ENCODE data around the gene PAPLN. TPM values are rescaled to one million over a fixed set of nuclear protein-coding genes. Genes with fewer than 3 reads are reported as not detected.

PAPLN gene
- total and polyA plus RNA-seq, 4 donors: 5.1 to 69.3 (median 25.3) TPM

DNA sequence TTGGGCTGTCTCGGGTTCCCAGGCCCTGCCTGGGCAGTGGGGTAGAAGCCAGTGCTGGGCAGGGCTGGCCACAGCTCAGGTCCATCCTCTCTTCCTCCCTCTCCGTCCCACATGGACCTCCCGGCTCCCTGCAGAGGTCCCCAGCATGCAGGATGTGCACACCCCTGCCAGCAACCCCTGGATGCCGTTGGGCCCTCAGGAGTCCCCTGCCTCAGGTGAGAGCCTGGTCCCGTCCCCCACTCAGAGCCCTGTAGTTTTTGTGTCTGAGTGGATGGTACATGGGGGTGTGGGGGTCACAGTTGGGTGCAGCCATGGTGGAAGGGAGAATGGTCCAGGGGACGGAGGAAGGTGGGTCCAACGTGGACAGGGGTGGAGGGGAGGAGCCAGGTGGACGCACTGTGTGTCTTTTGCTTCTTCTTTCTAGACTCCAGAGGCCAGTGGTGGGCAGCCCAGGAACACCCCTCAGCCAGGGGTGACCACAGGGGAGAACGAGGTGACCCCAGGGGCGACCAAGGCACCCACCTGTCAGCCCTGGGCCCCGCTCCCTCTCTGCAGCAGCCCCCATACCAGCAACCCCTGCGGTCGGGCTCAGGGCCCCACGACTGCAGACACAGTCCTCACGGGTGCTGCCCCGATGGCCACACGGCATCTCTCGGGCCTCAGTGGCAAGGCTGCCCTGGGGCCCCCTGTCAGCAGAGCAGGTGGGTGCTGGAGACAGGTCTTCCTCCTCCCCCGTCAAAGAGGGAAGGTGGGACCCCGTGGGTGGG is 21.7 kb downstream of the PAPLN start:
- Histone ChIP-seq H3K27ac (ENCODE audit: low read depth, low read length) (no peak overlapping the region), H3K4me3 (ENCODE audit: low read depth, low read length) (no peak overlapping the region), H3K9me3 (ENCODE audit: control insufficient read depth, insufficient read depth, low read length) (no peaks in the 10 kb centered on the region), H3K36me3 (ENCODE audit: control insufficient read depth, insufficient read depth, low read length) (peaks cover 3% of the 10 kb centered on the region), H3K27me3 (ENCODE audit: control insufficient read depth, insufficient read depth, low read length) (no peaks in the 10 kb centered on the region), H3K4me1 (ENCODE audit: control insufficient read depth, insufficient read depth, low read length) (peaks cover 16% of the 10 kb centered on the region)
- no peak for DNase-seq (ENCODE audit: low read depth in 4 of 6, low spot score in 6 of 6)
- 87% methylated on average over 18 of the region's 20 CpGs for WGBS (ENCODE audit: insufficient coverage)

DNA sequence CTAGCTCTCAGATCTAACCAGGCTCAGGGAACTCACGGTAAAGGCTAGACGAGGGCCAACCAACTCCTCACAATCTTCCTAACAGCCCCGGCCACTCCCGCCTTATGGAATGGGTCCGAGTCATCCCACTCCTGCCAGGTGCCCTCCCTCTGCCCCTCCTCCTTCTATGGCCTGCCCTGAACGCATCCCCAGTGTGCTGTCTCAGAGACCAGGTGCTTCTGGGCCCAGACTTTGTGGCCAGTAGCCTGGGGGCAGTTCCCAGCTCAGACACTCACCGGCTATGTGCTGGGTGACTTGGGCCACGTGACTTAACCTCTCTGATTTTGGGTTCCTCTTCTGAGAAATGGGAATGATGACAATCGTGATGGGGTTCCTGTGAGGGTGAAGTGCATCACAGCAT is 22.5 kb downstream of the PAPLN start:
- H3K27ac ChIP-seq (ENCODE audit: low read depth, low read length): no peak overlapping the region
- H3K27me3 ChIP-seq (ENCODE audit: control insufficient read depth, insufficient read depth, low read length): no peaks in the 10 kb centered on the region
- 85% methylated on average over 9 of the region's 9 CpGs for WGBS (ENCODE audit: insufficient coverage)
- H3K9me3 ChIP-seq (ENCODE audit: control insufficient read depth, insufficient read depth, low read length): no peaks in the 10 kb centered on the region
- peaks cover 16% of the 10 kb centered on the region for H3K4me1 ChIP-seq (ENCODE audit: control insufficient read depth, insufficient read depth, low read length)
- DNase-seq (ENCODE audit: low read depth in 4 of 6, low spot score in 6 of 6): no peak
- H3K4me3 ChIP-seq (ENCODE audit: low read depth, low read length): no peak overlapping the region
- H3K36me3 ChIP-seq (ENCODE audit: control insufficient read depth, insufficient read depth, low read length): peaks cover 3% of the 10 kb centered on the region

DNA sequence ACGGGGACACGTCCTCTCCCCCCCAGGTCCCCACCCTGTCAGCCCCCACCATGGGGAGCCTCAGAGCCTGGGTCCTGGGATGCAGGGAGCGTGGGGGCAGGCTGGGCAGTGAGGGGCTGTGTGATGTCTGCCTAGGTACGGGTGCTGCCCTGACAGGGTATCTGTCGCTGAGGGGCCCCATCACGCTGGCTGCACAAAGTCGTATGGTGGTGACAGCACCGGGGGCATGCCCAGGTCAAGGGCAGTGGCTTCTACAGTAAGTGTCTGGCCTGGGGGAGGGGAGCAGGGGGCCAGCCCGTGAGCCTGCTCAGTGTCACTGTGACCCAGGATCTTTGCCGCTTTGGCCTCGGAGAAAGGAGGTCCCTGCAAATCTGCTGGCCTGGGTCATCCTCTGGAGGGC is 23.3 kb downstream of the PAPLN start:
- no peaks in the 10 kb centered on the region for H3K27me3 ChIP-seq (ENCODE audit: control insufficient read depth, insufficient read depth, low read length)
- no peak overlapping the region for H3K27ac ChIP-seq (ENCODE audit: low read depth, low read length)
- H3K36me3 ChIP-seq (ENCODE audit: control insufficient read depth, insufficient read depth, low read length): peaks cover 3% of the 10 kb centered on the region
- H3K9me3 ChIP-seq (ENCODE audit: control insufficient read depth, insufficient read depth, low read length): no peaks in the 10 kb centered on the region
- WGBS (ENCODE audit: insufficient coverage): 67% methylated on average over 10 of the region's 11 CpGs
- peaks cover 16% of the 10 kb centered on the region for H3K4me1 ChIP-seq (ENCODE audit: control insufficient read depth, insufficient read depth, low read length)
- no peak overlapping the region for H3K4me3 ChIP-seq (ENCODE audit: low read depth, low read length)
- DNase-seq (ENCODE audit: low read depth in 4 of 6, low spot score in 6 of 6): no peak

DNA sequence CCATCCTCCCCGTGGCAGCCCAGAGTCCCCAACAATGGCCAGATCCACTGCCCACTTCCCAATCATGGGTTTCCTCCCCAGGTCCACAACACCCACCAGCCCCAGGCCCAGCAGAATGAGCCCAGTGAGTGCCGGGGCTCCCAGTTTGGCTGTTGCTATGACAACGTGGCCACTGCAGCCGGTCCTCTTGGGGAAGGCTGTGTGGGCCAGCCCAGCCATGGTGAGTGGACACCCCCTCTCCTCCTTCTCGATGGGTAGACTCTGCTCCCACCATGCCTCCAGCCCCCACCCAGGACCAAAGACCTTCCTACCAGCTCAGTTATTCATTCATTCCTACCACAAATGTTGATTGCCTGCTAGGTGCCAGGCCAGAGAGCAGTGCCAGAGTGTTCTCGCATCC is 23.8 kb downstream of the PAPLN start:
- 32% methylated on average over 6 of the region's 6 CpGs for WGBS (ENCODE audit: insufficient coverage)
- peaks cover 16% of the 10 kb centered on the region for H3K4me1 ChIP-seq (ENCODE audit: control insufficient read depth, insufficient read depth, low read length)
- H3K36me3 ChIP-seq (ENCODE audit: control insufficient read depth, insufficient read depth, low read length): peaks cover 3% of the 10 kb centered on the region

DNA sequence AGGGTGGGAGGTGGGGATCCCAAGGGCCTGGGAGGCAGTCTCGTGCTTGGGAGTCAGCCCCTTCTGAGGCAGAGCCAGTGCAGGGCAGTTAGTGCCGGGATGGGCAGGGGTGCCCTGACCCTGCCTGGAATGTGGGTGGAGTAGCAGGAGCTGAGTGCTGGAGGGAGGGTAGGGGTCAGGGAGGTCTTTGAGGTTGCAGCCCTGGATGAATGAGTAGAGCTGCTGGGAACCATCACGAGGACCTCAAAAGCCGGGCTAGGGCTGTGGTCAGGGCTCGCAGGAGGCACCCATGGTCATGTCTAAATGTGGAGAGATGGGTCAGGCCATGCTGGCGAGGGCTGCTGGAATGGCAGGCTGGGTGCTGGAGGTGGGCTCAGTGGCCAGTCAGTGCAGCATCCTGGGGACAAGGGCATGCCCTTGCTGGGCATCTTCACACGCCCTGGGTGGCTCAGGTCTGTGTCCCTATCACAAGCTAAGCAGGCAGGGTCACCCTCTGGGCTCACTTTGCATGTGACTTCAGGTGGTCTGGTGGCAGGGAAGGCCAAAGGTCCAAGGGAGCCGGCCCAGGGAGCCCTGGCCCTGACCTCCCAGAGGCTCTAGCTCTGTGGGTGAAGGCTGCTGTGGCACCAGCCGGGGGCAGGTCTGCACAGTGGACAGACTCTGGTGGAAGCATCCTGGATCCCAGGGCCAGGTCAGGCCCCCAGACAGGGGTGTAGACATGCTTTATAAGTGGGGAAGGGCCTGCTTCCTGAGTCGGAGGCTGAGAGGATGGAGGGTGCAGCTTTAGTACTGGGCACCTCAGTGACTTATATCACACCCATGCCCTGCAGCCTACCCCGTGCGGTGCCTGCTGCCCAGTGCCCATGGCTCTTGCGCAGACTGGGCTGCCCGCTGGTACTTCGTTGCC is 24.5 kb downstream of the PAPLN start:
- no peak for DNase-seq (ENCODE audit: low read depth in 4 of 6, low spot score in 6 of 6)
- peaks cover 3% of the 10 kb centered on the region for H3K36me3 ChIP-seq (ENCODE audit: control insufficient read depth, insufficient read depth, low read length)
- no peak overlapping the region for H3K4me3 ChIP-seq (ENCODE audit: low read depth, low read length)
- 80% methylated on average over 15 of the region's 15 CpGs for WGBS (ENCODE audit: insufficient coverage)
- H3K9me3 ChIP-seq (ENCODE audit: control insufficient read depth, insufficient read depth, low read length): no peaks in the 10 kb centered on the region
- no peak overlapping the region for H3K27ac ChIP-seq (ENCODE audit: low read depth, low read length)
- peaks cover 16% of the 10 kb centered on the region for H3K4me1 ChIP-seq (ENCODE audit: control insufficient read depth, insufficient read depth, low read length)
- no peaks in the 10 kb centered on the region for H3K27me3 ChIP-seq (ENCODE audit: control insufficient read depth, insufficient read depth, low read length)

More for the DNA sequence above, 23.8 kb downstream of the PAPLN start:
- peak in 1 of 6 donors; percentile 32 for DNase-seq (ENCODE audit: low read depth in 4 of 6, low spot score in 6 of 6)
- no peaks in the 10 kb centered on the region for H3K9me3 ChIP-seq (ENCODE audit: control insufficient read depth, insufficient read depth, low read length)
- no peaks in the 10 kb centered on the region for H3K27me3 ChIP-seq (ENCODE audit: control insufficient read depth, insufficient read depth, low read length)
- no peak overlapping the region for H3K27ac ChIP-seq (ENCODE audit: low read depth, low read length)
- no peak overlapping the region for H3K4me3 ChIP-seq (ENCODE audit: low read depth, low read length)

DNA sequence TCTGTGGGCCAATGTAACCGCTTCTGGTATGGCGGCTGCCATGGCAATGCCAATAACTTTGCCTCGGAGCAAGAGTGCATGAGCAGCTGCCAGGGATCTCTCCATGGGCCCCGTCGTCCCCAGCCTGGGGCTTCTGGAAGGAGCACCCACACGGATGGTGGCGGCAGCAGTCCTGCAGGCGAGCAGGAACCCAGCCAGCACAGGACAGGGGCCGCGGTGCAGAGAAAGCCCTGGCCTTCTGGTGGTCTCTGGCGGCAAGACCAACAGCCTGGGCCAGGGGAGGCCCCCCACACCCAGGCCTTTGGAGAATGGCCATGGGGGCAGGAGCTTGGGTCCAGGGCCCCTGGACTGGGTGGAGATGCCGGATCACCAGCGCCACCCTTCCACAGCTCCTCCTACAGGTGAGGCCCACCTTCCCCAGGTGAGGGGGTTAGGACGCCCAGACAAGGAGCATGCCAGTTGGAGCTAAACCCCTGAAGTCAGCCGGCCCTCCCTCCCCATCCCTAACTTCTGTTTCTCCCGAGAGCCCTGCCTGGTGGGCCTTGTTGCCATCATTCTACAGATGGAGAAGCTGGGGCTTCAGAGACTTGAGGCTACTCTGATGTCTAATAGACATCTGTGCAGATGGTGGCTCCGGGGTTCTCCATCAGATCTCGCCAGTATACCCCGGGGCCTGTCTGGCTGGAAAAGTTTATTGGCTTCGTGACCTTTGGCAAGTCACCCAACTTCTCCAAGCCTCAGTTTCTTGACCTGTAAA is 25.3 kb downstream of the PAPLN start:
- Histone ChIP-seq H3K4me3 (ENCODE audit: low read depth, low read length) (no peak overlapping the region), H3K27ac (ENCODE audit: low read depth, low read length) (no peak overlapping the region), H3K9me3 (ENCODE audit: control insufficient read depth, insufficient read depth, low read length) (no peaks in the 10 kb centered on the region), H3K36me3 (ENCODE audit: control insufficient read depth, insufficient read depth, low read length) (peaks cover 3% of the 10 kb centered on the region), H3K4me1 (ENCODE audit: control insufficient read depth, insufficient read depth, low read length) (peaks cover 16% of the 10 kb centered on the region), H3K27me3 (ENCODE audit: control insufficient read depth, insufficient read depth, low read length) (no peaks in the 10 kb centered on the region)
- 89% methylated on average over 16 of the region's 20 CpGs for WGBS (ENCODE audit: insufficient coverage)
- DNase-seq (ENCODE audit: low read depth in 4 of 6, low spot score in 6 of 6): no peak

DNA sequence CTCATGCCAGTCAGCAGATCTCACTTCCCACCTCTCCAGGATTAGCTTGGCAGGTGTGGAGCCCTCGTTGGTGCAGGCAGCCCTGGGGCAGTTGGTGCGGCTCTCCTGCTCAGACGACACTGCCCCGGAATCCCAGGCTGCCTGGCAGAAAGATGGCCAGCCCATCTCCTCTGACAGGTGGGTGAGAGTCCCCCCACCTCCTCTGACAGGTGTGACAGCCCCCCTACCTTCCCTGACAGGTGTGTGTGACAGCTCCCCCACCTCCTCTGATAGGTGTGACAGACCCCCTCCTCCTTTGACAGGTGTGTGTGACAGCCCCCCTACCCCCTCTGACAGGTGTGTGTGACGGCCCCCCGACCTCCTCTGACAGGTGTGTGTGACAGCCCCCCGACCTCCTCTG is 26.3 kb downstream of the PAPLN start:
- Histone ChIP-seq H3K9me3 (ENCODE audit: control insufficient read depth, insufficient read depth, low read length) (no peaks in the 10 kb centered on the region), H3K36me3 (ENCODE audit: control insufficient read depth, insufficient read depth, low read length) (peaks cover 6% of the 10 kb centered on the region), H3K4me1 (ENCODE audit: control insufficient read depth, insufficient read depth, low read length) (peaks cover 16% of the 10 kb centered on the region), H3K27ac (ENCODE audit: low read depth, low read length) (no peak overlapping the region), H3K27me3 (ENCODE audit: control insufficient read depth, insufficient read depth, low read length) (peaks cover 4% of the 10 kb centered on the region), H3K4me3 (ENCODE audit: low read depth, low read length) (no peak overlapping the region)
- WGBS (ENCODE audit: insufficient coverage): 84% methylated on average over 4 of the region's 7 CpGs
- DNase-seq (ENCODE audit: low read depth in 4 of 6, low spot score in 6 of 6): no peak

DNA sequence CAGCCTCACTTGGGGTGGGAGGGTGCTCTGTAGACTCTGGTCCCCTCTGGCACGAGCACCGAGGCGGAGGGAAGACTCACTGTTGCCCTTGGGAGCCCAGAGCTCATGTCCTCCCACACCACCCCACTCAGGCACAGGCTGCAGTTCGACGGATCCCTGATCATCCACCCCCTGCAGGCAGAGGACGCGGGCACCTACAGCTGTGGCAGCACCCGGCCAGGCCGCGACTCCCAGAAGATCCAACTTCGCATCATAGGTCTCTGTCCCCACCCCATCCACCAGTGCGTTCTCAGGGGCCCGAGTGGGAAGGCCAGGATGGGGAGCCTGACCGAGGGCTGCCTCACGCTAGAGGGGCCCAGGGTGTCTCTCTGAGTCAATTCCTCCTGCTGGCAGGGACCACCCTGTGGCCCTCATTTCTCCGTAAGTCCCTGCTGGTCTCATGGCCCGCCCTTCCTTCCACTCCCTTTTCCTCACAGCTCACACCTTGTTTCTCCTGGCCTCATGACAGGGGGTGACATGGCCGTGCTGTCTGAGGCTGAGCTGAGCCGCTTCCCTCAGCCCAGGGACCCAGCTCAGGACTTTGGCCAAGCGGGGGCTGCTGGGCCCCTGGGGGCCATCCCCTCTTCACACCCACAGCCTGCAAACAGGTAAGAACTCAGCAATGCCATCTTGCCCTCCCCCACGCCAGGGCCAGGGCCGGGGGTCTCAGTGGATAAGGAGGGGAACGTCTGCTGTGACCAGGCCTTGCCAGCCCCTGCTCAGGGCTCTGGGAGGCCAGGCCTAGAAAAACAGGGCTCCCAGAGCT is 27.0 kb downstream of the PAPLN start:
- peaks cover 16% of the 10 kb centered on the region for H3K4me1 ChIP-seq (ENCODE audit: control insufficient read depth, insufficient read depth, low read length)
- peaks cover 4% of the 10 kb centered on the region for H3K27me3 ChIP-seq (ENCODE audit: control insufficient read depth, insufficient read depth, low read length)
- no peak for DNase-seq (ENCODE audit: low read depth in 4 of 6, low spot score in 6 of 6)
- H3K27ac ChIP-seq (ENCODE audit: low read depth, low read length): no peak overlapping the region
- H3K36me3 ChIP-seq (ENCODE audit: control insufficient read depth, insufficient read depth, low read length): peaks cover 6% of the 10 kb centered on the region
- H3K9me3 ChIP-seq (ENCODE audit: control insufficient read depth, insufficient read depth, low read length): no peaks in the 10 kb centered on the region
- no peak overlapping the region for H3K4me3 ChIP-seq (ENCODE audit: low read depth, low read length)
- whole genome bisulfite sequencing (ENCODE audit: insufficient coverage): 88% methylated on average over 18 of the region's 23 CpGs
